Raji (cell line): ENCODE measurements around the gene RPL41.
A peak's percentile ranks its signal among the peaks of the same experiment; 100 is the strongest.

ENCODE experiments used
- POLR2A ChIP-seq: IDR thresholded peaks from 2 replicates; pipeline ENCODE4 v1.6.1; 2011; ENCODE audit warnings: low read depth, low read length, control low read depth; ENCODE audit not compliant: insufficient read depth

Gene RPL41

DNA sequence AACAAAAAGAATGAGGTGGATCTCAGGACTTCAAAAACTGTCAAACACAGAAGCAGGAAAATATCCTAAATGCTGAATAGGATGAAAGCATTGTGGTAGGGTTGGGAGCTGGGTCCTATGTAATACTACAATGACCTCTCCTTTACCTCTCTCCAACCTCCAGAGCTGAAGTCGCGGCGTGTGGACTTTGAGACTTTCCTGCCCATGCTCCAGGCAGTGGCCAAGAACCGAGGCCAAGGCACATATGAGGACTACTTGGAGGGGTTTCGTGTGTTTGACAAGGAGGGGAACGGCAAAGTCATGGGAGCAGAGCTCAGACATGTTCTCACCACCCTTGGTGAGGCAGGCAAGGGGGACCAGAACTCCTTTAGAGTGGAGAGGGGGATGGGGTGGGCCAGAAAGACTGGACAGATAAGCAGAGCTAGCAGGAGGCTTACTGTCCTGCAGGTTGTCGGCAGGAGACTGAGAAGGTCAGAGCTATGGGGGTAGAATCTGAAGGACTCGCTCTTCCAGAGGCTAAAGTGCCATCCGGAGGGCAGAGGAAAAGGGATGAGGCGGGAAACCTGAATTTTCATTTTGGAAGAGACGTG lies 38.9 kb downstream of the RPL41 start:
- no peak for TF ChIP-seq POLR2A

DNA sequence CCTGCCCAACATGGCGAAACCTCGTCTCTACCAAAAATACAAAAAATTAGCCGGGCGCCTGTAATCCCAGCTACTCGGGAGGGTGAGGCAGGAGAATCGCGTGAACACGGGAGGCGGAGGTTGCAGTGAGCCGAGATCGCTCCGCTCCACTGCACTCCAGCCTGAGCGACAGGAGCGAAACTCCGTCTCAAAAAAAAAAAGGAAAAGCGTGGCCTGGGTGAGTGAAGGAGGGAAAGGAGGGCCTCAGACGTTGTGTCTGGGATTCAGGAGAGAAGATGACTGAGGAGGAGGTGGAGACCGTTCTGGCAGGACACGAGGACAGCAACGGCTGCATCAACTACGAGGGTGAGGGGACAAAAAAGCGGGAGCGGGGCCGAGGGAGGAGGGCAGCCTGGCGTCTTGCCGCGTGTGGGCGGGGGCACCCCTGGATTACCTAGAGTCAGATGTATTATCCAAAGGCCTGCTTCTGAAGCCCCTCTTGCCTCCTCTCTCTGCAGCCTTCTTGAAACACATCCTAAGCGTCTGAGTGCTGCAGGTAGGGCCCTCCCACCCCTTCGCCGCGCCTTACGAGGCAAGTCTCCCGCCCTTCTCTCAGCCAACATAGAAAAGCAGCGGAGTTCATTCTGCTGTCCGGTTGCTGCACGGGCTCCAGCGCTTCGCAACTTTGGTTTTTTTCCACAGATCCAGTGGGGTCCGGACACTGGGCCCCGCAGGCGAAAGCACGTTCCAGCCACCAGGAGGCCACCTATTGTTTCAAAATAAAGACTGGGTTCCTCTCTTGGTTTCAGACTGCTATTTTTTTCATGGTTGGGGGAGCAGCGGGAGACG lies 41.0 kb downstream of the RPL41 start:
- peak; percentile 31; the same call in 1 of the 2 replicates for TF ChIP-seq POLR2A

DNA sequence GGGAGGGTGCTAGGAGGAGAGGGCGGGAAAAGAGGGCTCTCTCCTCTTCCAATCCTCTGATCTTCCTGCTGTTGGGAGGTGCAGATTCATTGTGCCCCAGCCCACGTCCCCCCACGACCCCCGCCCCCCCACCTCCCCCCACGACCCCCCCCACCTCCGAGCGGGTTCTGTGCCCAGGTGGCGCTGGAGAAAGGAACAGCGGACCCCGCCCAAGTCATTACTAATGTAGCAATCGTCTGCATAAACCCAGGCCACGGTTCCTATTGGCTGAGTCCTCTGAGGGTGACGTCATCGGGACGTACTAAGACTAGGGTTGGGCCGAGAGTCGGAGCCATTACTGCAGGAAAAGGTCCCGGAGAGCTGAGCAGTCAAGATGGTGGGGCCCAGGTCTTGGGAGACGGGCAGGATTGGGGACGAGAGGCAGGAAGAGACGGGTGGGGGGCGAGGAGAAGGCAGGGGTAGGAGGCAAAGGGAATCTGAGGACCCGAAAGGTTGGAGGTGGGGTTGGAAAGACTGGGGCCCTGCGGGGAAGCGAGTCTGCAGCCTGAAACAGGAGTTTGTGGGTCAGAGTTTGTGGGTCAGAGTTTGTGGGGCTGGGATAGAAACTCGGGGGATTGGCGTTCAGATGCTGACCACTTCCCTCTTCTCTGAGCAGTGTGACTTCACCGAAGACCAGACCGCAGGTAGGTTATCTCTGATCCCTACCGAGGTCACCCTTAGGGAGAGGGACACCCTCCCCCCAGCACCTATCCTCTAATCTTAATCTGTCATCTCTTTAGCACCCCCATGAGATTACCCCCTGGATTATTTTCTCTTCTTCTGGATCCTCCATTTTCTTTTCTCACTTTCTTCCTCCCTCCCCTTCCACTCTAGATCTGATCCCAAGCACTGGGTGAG lies 41.8 kb downstream of the RPL41 start, which contains the start of gene MYL6:
TSS of gene MYL6 (plus strand) at position 331 of the 897 bp plus-strand sequence. CDS start at position 374, 43 bp downstream.
- peak; percentile 96 for TF ChIP-seq POLR2A

DNA sequence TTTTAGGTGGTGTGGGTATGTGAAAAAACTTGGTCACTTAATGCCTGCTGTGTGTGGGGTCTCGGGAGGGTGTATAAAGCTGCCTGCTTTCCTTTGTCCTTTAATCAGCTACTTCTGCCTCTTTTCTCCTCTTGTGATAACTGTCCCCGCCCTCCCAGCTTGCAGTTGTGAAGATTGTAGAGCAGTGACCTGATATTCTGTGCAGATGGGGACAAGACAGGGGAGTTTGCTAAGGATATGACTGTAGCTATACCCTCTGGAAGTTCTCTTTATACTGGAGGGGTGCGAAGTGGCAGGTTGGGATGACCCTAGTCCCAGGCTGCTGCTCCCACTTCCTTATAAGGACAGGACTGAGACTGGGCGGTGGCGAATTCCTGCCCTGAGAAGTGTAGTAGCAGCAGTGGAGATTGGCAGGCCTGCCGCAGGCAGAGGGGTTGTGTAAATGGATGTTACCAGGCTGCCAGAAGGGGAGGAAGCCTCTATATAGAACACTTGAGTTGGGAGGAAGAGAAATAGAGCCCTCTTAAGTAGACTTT lies 42.6 kb downstream of the RPL41 start:
- no peak for TF ChIP-seq POLR2A

DNA sequence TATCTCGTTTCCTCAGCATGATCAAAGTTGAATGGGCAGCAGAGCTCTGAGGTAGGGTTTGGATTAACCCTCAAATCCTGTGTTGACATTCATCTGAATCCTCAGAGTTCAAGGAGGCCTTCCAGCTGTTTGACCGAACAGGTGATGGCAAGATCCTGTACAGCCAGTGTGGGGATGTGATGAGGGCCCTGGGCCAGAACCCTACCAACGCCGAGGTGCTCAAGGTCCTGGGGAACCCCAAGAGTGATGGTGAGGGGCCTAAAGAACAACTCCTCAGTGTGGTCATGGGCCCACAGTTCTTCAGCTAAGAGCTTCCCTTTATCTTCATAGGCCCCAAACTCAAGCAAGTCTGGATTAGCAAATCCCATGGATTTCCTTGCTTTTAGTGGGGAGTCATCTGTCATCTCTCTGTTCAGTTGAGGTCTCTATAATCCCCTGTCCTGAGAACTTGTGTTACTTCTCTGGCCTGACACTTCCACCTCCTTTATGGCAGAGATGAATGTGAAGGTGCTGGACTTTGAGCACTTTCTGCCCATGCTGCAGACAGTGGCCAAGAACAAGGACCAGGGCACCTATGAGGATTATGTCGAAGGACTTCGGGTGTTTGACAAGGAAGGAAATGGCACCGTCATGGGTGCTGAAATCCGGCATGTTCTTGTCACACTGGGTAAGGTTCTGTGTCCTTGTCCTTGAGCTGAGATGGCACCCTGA lies 43.2 kb downstream of the RPL41 start:
- no peak for TF ChIP-seq POLR2A

DNA sequence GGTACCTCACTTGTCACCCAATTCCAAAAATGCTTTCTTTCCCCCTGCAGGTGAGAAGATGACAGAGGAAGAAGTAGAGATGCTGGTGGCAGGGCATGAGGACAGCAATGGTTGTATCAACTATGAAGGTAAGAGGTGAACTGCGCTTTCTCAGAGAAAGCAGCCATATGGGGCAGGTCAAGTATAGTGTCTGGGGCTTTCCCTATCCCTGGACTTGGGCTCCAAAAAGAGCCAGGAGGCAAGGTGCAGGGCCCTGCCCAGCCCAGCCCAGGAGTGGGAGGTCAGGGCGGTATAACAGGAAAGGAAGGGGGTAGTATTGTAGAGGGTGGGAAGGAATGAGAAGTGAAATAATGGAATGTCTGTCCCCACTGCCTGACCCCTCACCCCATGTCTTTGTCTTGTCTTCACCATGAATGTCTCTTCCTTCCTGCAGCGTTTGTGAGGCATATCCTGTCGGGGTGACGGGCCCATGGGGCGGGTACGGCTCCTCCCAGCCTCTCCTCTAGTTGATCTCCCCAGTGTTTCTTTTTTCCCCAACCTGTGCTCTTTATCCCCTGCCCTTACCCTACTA lies 43.8 kb downstream of the RPL41 start:
- TF ChIP-seq POLR2A, result no peak

DNA sequence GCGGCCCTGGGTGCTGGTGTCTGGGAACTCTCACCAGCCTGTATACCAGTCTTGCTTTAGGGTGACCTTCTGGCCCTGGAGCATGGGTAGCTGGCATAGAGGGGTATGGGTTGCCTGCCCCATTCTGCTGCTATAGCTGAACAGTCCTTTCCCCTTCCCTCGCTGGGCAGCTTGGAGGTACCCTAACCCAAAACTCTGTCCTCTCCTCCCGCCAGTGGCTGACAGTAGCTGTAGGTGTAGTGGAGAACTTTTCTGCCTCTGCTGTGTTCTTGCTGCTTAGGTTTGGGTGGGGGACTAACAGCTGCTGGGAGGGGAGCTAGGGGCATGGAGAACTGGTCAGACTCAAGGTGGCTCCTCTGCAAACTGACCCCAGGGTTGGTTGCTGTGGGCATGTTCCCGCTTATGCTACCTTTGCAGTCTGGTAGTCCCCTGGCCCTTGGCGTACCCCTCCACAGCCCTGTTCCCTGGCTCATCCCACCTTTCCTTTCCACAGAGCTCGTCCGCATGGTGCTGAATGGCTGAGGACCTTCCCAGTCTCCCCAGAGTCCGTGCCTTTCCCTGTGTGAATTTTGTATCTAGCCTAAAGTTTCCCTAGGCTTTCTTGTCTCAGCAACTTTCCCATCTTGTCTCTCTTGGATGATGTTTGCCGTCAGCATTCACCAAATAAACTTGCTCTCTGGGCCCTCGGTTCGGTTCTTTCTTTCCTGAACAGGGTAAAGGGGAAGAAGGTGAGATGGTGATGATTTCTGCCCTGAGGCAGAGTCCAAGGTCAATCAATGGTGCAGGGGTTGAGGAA lies 44.7 kb downstream of the RPL41 start:
- no peak for TF ChIP-seq POLR2A

DNA sequence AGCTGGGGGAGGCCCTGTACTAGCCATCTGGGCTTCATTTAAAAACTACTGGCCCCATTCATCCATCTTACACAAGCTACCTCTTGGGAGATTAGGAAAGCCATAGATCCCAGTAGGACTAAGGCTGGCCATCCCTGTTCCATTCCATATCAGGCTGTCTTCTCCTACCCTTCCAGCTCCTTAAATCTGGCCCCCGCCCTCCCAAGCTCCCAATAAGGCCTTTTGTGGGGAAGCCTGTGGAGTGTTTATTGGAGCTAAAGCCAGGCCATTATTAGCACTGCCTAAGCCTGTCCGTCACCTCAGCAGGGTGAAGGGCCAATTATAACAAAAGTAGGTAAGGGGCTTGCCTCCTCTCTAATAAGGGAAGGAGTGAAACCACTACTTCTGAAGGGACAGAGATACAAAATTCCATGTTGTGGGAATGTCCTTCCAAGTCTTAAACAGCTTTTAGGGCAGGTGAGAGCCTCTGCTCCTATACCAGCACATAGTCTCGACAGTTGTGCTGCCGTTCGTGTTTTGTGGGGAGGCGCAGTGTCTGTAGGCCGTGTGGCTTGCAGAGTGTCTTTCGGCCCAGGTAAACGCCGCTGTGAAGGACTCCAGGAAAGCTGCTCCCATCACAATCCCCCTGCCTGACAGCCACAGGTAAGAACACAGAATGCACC lies 45.4 kb downstream of the RPL41 start:
- no peak for TF ChIP-seq POLR2A

DNA sequence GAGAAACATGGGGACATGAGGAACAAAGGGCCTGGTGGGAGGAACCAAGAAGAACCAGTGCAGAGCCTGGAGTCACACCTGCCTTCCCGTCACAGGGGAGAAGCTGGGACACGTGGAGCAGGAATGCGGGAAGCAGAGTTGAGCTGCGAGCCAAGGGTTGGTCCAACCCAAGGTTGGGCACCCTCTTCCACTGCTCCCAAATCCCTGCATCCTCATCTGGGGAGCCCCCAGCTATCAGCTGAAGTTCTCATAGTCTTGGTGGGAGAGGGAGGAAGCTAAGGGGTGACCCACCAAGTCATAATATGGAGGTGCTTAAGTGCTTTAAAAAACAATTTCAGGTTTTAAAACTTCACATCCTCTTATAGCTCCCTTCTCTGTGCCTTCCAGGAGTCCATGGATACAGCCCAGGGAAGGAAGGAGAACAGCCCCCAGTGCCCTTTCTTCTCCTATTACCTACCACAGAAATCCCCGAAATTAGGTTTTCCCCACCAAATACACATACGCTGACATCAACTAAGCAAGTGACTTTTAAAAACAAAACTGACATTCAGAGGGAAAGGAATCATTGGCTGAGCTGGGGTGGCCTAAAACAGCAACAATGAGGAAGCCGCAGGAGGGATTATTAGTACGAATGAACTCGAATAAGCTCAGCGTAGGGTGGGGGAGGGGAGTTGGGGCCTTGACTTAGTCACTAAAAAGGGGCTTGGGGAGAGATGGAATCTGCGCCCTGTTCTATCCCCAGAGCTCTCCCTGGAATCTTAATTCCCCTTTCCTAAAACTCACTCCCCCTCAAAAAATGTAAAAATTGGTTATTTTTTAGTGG lies 46.2 kb downstream of the RPL41 start:
- TF ChIP-seq POLR2A, result no peak

DNA sequence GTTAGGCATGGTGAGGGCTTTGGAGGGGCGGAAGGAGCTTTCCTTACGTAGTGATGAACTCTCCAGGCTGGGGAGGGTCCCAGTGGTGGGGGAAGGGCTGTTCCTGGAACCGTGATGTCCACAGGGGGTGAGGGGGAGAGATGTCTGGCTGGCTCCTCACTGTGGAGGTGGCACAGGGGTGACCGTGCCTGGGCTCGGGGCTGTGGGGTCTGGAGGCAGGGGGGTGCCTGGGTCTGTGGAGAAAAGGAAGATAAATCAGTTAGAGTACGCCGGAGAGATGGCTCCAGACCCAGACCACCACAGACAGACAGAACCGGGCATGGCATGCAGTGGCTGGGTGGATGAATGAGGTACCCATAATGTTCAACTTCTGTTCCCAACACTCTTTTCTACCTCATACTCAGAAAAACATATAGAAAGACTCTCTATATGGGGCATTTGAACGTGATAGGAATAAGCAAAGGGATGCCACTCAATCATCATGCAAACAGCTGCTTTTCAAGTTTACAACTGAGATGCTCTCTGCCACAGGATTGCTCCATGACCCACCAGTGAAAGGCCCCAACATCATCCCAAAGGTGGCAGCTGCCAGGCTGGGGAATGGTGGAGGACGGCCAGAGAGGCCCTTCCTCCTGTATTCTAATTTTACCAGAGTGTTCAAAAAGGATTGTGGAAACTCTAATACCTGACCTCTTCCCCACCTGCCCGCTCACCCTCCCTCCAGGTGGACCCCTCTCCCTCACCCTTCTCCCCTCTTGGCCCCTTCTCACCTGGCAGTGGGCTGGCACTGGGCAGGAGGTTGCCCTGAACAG lies 47.3 kb downstream of the RPL41 start:
- no peak for TF ChIP-seq POLR2A

DNA sequence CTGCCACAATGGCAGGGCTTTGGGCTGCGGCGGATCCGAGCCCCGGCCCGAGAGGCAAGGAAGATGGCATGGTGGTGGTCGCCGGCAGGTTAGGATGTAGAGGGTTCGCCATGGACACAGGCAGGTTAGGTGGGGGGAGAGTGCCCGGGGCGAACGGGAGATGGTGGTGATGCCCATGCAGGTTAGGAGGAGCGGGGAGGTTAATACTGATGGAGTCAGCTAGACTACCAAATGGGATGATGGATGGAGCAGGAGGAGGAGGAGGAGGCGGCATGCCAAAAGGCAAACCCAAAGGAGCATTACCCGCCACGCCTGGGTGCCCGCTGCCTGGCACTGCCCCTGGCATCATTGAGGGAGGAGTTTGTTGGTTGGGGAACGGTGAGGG lies 47.9 kb downstream of the RPL41 start:
- no peak for TF ChIP-seq POLR2A

DNA sequence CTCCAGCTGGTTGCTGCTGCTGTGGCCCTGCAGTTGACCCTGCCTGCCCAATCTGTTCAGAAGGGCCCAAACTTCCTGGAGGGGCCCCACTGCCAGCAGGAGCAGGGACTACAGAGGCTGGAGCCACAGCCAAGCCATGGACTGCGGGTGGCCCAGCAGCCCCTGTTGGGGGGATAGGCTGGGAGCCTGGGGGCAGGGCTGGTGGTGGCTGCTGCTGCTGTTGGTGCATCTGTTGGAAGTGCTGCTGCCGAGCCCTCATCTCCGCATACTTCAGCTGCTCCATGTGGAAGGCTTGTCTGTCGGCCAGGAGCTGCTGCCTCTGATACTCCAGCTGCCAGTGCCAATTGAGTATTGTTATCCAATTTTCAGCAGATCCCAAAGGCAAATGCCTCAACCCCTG lies 48.9 kb downstream of the RPL41 start:
- TF ChIP-seq POLR2A, result no peak
